ENCODE data around the gene PLAC9.

DNA sequence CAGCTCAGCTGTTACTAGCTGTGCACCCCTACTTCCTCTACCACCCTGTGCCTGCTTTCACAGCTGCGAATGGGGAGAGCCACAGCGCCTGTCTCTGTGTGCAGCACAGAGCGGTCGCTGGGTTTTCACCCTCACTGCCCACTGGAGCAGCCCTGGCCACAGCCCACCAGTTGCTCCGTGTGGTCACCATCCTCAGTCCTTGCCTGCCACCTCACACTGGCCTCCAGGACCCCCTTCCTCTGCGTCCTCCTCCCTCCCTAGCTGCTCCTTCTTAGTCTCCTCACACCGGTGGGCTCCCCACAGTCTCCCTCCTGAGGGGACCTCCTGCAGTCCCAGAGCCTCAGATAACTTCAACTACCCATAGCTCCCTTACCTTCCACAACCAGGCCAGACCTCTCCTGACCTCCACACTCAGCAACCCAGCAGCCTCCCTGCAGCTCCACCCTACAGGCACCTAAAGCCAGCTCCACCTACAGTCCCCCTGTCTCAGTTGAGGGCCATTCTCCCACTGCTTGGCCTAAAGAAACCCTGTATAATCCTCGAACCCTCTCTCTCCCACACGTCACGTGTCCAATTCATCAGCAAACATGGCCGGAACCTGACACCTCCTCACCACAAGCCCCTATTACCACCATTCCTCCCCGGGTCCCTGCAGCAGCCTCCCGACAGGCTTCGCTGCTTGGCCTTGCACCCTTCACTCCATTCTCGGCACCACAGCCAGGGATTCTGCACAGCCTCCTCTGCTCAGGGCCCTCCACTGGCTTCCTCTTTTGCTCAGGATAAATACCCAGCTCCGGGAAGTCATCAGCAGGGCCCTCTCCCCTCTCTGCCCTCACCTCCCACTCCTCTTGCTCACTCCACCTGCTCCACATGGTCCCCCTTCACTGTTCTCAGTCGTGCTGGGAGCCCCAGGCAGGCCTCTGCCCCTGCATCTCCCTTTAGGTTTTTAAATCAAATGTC is 28.1 kb downstream of the PLAC9 start:
- TF ChIP-seq, protein P1, sequence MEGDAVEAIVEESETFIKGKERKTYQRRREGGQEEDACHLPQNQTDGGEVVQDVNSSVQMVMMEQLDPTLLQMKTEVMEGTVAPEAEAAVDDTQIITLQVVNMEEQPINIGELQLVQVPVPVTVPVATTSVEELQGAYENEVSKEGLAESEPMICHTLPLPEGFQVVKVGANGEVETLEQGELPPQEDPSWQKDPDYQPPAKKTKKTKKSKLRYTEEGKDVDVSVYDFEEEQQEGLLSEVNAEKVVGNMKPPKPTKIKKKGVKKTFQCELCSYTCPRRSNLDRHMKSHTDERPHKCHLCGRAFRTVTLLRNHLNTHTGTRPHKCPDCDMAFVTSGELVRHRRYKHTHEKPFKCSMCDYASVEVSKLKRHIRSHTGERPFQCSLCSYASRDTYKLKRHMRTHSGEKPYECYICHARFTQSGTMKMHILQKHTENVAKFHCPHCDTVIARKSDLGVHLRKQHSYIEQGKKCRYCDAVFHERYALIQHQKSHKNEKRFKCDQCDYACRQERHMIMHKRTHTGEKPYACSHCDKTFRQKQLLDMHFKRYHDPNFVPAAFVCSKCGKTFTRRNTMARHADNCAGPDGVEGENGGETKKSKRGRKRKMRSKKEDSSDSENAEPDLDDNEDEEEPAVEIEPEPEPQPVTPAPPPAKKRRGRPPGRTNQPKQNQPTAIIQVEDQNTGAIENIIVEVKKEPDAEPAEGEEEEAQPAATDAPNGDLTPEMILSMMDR (IDR thresholded peaks at IDR 0.05; ENCODE audit: insufficient read depth, low read depth, low read length) = no peak
- TF ChIP-seq EZH2 (IDR thresholded peaks at IDR 0.05; ENCODE audit: insufficient read depth, low read length) = no peak

Data from astrocyte (in vitro differentiated cells and primary cell).